ENCODE data around the gene BBIP1. TPM values are rescaled to one million over a fixed set of nuclear protein-coding genes. Genes with fewer than 3 reads are reported as not detected.

The BBIP1 gene
- total RNA-seq, 6 experiments from 2014 or later = 9.4 to 15.7 (median 11.5) TPM

GRCh38 chr10:110932505-110933180 is 13.7 kb upstream of the BBIP1 start:
- no peak overlapping the region for H3K27ac ChIP-seq
- DNase-seq (no peak), ATAC-seq (no peak)
- TF ChIP-seq POLR2A (IDR thresholded peaks at IDR 0.05) = no peak
- TF ChIP-seq, protein P1, sequence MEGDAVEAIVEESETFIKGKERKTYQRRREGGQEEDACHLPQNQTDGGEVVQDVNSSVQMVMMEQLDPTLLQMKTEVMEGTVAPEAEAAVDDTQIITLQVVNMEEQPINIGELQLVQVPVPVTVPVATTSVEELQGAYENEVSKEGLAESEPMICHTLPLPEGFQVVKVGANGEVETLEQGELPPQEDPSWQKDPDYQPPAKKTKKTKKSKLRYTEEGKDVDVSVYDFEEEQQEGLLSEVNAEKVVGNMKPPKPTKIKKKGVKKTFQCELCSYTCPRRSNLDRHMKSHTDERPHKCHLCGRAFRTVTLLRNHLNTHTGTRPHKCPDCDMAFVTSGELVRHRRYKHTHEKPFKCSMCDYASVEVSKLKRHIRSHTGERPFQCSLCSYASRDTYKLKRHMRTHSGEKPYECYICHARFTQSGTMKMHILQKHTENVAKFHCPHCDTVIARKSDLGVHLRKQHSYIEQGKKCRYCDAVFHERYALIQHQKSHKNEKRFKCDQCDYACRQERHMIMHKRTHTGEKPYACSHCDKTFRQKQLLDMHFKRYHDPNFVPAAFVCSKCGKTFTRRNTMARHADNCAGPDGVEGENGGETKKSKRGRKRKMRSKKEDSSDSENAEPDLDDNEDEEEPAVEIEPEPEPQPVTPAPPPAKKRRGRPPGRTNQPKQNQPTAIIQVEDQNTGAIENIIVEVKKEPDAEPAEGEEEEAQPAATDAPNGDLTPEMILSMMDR (IDR thresholded peaks at IDR 0.05) = no peak
- 31% methylated on average over 1 of the region's 1 CpG for WGBS (ENCODE audit: insufficient coverage, low coverage, low lambda C conversion rate, missing lambda C conversion rate)
- H3K4me1 ChIP-seq = no peaks in the 10 kb centered on the region
- H3K36me3 ChIP-seq = no peaks in the 10 kb centered on the region
- no peaks in the 10 kb centered on the region for H3K9me3 ChIP-seq
- no peaks in the 10 kb centered on the region for H3K27me3 ChIP-seq
- no peak overlapping the region for H3K4me3 ChIP-seq
- intact Hi-C loops (cut with DNase I) = no loop called here

DNA sequence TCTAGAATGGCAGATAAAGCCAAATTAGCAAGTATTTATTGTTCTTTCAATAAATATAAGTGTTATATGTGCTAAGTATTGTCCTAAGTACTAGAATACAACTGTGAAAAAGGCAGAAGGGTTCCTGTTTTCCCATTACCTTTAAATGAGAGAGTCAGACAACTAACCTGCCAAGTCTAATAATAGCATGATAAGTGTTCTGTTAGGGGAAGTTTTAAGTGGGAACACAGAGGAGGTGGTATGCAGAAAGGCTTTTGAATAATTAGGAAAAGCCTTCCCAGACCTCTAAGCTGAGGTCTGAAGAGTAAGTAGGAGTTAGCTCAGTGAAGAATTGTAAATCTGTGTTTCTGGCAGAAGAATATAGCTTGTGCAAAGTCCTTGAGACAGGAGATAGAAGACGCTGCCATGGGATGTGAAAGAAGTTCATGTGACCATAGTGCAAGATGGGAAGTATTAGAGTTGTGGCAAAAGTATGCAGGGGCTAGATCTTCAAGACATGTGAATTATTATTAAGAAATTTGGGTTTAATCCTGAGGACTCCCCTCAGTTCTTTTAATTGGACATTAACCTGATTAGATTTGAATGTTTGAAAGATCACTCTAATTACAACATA is 12.9 kb upstream of the BBIP1 start:
- ATAC-seq (no peak), DNase-seq (no peak)
- 33% methylated on average over 1 of the region's 1 CpG for WGBS (ENCODE audit: insufficient coverage, low coverage, low lambda C conversion rate, missing lambda C conversion rate)
- no peaks in the 10 kb centered on the region for H3K36me3 ChIP-seq
- no peaks in the 10 kb centered on the region for H3K27me3 ChIP-seq
- intact Hi-C loops (cut with DNase I) = no loop called here
- no peak overlapping the region for H3K4me3 ChIP-seq
- no peaks in the 10 kb centered on the region for H3K9me3 ChIP-seq
- TF ChIP-seq POLR2A (IDR thresholded peaks at IDR 0.05) = no peak
- TF ChIP-seq, protein P1 (IDR thresholded peaks at IDR 0.05) = no peak
- H3K4me1 ChIP-seq = no peaks in the 10 kb centered on the region
- H3K27ac ChIP-seq = no peak overlapping the region

DNA sequence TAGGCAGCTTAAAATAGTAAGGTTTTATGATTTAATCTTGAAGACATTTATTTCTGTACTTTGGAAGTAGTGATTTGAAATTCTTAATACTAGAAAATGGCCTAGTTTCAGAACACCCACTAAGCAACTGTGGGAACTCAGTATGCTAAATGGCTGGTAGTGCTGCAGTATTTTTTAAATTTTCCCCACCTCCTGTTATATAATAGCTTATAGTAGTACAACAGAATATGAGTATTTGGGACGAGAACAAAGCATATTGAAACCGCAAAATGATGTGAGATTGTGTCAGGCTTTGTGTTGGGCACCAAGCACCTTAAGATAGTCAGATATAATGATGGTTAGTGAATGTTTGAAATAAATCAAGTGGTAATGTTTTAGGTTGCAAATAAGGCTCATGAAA is 8.5 kb upstream of the BBIP1 start:
- no peaks in the 10 kb centered on the region for H3K9me3 ChIP-seq
- intact Hi-C loops (cut with DNase I) = no loop called here
- TF ChIP-seq, protein P1 (IDR thresholded peaks at IDR 0.05) = no peak
- no peak for TF ChIP-seq POLR2A (IDR thresholded peaks at IDR 0.05)
- H3K27me3 ChIP-seq = no peaks in the 10 kb centered on the region
- DNase-seq = no peak
- no peak overlapping the region for H3K27ac ChIP-seq
- 73% methylated on average over 2 of the region's 2 CpGs for WGBS (ENCODE audit: insufficient coverage, low coverage, low lambda C conversion rate, missing lambda C conversion rate)
- ATAC-seq = no peak
- H3K36me3 ChIP-seq = no peaks in the 10 kb centered on the region
- H3K4me3 ChIP-seq = no peak overlapping the region
- H3K4me1 ChIP-seq = peaks cover 0 to 15% (median 6%) of the 10 kb centered on the region in 4 donors

- Histone ChIP-seq H3K36me3 (no peaks in the 10 kb centered on the region), H3K4me1 (peaks cover 0 to 22% (median 12%) of the 10 kb centered on the region in 4 donors), H3K4me3 (no peak overlapping the region), H3K27me3 (no peaks in the 10 kb centered on the region), H3K9me3 (no peaks in the 10 kb centered on the region), H3K27ac (peak overlapping the region in 1 of 3 donors; percentile 30)
- DNase-seq = no peak
- intact Hi-C loops (cut with DNase I) = no loop called here
- ATAC-seq = peak; percentile 1 to 43 (median 18)
- WGBS (ENCODE audit: insufficient coverage, low coverage, low lambda C conversion rate, missing lambda C conversion rate) = 20% methylated on average over 2 of the region's 2 CpGs
- TF ChIP-seq POLR2A (IDR thresholded peaks at IDR 0.05) = peak; percentile 33
- TF ChIP-seq, protein P1 (IDR thresholded peaks at IDR 0.05) = no peak
Observed at GRCh38 chr10:110923856-110924493, 5.0 kb upstream of the BBIP1 start.

All from right lobe of liver (tissue), 6 donors.